Small intestine (tissue), 7 donors: Measurements from ENCODE around the gene RCOR1. TPM values are rescaled to one million over a fixed set of nuclear protein-coding genes. Genes with fewer than 3 reads are reported as not detected.
"Not testable (repeated sequence)": the region's sequence is repeated elsewhere in the genome, so short reads cannot be mapped to it uniquely, and the experiment has no call there.

Experiments
- DNase-seq, 2 donors: peaks; one replicate each; pipeline versions ENCODE4 v3.0.0 to v3.0.0-alpha.2; 2013
- FAIRE-seq: peaks from 2 replicates; lab custom pipeline; 2012; peaks lifted over from hg19 to GRCh38; lab: Jason Lieb, UNC
- H3K27ac ChIP-seq, 3 donors: one replicate each; pipeline ENCODE4 v1.5.1; 2013; ENCODE audit warnings: low read length in 2 of 3, mild to moderate bottlenecking in 2 of 3, control low read depth in 1 of 3, inconsistent platforms in 1 of 3, low read depth in 1 of 3, moderate library complexity in 1 of 3
- H3K27me3 ChIP-seq, 3 donors: one replicate each; pipeline ENCODE4 v1.6.1; 2013; ENCODE audit warnings: low read length in 3 of 3, inconsistent platforms in 1 of 3; ENCODE audit not compliant: control insufficient read depth in 3 of 3, insufficient read depth in 3 of 3
- H3K36me3 ChIP-seq, 3 donors: one replicate each; pipeline ENCODE4 v1.6.1; 2013; ENCODE audit warnings: low read length in 3 of 3, inconsistent platforms in 1 of 3, low read depth in 1 of 3, mild to moderate bottlenecking in 1 of 3, moderate library complexity in 1 of 3; ENCODE audit not compliant: control insufficient read depth in 3 of 3, insufficient read depth in 2 of 3
- H3K4me1 ChIP-seq, 3 donors: one replicate each; pipeline ENCODE4 v1.6.1; 2013; ENCODE audit warnings: low read length in 2 of 3, inconsistent platforms in 1 of 3, low read depth in 1 of 3, mild to moderate bottlenecking in 1 of 3, moderate library complexity in 1 of 3; ENCODE audit not compliant: control insufficient read depth in 3 of 3, insufficient read depth in 2 of 3
- H3K4me3 ChIP-seq, 3 donors: one replicate each; pipeline ENCODE4 v1.5.1; 2013; ENCODE audit warnings: low read length in 3 of 3, control low read depth in 1 of 3, inconsistent platforms in 1 of 3, low read depth in 1 of 3, mild to moderate bottlenecking in 1 of 3, moderate library complexity in 1 of 3
- H3K9me3 ChIP-seq, 2 donors: one replicate each; pipeline ENCODE4 v1.6.1; 2013; ENCODE audit warnings: low read depth in 1 of 2, low read length in 1 of 2; ENCODE audit not compliant: control insufficient read depth in 2 of 2, insufficient read depth in 1 of 2
- WGBS, 3 donors: extraction: QIAGEN DNeasy Blood & Tissue Kit; methylation state at CpG; one replicate each; pipeline ENCODE4 v1.1.7; 2013; 5-methylcytosine and 5-hydroxymethylcytosine counted together
- polyA plus RNA-seq, 4 donors: library from polyadenylated mRNA; stranded (reverse) in 3 of 4; unstranded in 1 of 4; fragments of 200-250 nt in 3 of 4; fragments of 120-200 nt in 1 of 4; gene quantifications; one replicate each; pipeline versions ENCODE4 v1.2.1 to v1.2.3, GENCODE V29; 2013
- donor health status: healthy with polysubstance abuse.
- donor health status: control.
- donor health status: control.
- donor health status: Bipolar disorder and iron deficiency.
- donor health status: healthy.

Gene RCOR1
- polyA plus RNA-seq, 4 donors: 9.2 to 22.6 (median 12.3) TPM

DNA sequence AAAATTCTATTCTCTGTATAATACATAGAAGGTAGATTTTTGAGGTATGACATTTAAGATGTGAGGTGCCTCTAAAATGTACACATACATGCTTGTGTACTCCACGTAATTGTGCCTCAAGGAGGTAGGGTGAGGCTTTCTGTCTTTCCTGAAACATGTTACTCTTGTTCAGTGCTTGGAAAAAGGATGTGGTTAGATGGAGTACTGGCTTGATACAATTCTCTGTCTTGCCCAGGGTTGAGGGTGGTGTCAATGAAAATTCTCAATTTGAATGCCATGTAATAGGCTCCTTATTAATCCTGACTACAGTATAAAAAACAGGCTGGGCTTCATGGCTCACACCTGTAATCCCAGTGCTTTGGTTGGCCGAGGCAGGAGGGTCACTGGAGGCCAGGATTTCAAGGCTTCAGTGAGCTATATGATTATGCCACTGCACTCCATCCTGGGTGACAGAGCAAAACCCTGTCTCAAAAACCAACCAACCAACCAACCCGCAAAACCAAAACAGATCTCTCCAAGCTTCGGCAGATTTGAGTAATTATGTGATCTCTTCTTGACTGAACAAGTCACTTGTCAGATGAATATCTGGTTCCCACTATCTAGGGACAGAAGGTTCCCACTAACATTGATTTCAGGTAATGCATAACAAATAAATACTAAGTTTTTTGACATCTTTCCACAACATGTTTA, 41.6 kb downstream of the RCOR1 start:
- Histone ChIP-seq H3K4me1 (peaks cover 0 to 10% (median 7%) of the 10 kb centered on the region in 3 donors), H3K9me3 (no peaks in the 10 kb centered on the region), H3K4me3 (no peak overlapping the region), H3K27me3 (no peaks in the 10 kb centered on the region), H3K36me3 (peaks cover 0 to 4% (median 0%) of the 10 kb centered on the region in 3 donors), H3K27ac (no peak overlapping the region)
- FAIRE-seq (no peak), DNase-seq (no peak)
- 63 to 66% (median 65%) methylated on average over 4 of the region's 4 CpGs for WGBS, 3 donors

DNA sequence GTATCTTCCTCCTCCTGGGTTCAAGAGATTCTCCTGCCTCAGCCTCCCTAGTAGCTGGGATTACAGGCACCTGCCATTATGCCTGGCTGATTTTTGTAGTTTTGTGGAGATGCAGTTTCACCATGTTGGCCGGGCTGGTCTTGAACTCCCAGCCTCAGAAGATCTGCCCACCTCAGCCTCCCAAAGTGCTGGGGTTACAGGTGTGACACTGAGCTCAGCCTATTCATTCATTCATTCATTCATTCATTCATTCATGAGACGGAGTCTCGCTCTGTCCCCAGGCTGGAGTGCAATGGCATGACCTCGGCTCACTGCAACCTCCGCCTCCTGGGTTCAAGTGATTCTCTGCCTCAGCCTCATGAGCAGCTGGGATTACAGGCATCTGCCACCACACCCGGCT, 47.2 kb downstream of the RCOR1 start:
- H3K4me1 ChIP-seq, DNase-seq, H3K4me3 ChIP-seq, H3K36me3 ChIP-seq, H3K9me3 ChIP-seq, H3K27ac ChIP-seq, FAIRE-seq, H3K27me3 ChIP-seq: not testable (repeated sequence)
- WGBS, 3 donors: 97% methylated on average over 6 of the region's 6 CpGs

DNA sequence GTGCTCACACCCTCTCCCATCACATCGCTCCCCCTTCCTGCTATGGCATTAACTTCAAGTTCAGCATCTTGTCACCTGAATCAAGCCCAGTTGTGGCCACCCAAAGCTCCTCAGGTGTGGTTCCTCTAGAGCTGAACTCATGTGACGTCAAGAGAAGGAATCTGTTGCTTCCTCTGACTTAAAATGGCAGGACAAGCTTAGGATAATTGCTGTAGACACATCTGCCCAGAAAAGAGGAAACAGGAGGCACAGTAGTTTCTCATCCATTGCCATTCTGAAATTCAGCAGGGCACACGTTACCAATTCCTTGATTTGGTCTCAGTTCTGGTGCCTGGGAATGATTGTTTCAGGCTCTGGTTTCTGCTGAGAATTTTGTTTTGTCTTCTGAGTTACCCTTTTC, 52.1 kb downstream of the RCOR1 start:
- peaks cover 0 to 6% (median 0%) of the 10 kb centered on the region in 3 donors for H3K4me1 ChIP-seq
- 84 to 89% (median 88%) methylated on average over 3 of the region's 3 CpGs for WGBS, 3 donors
- H3K36me3 ChIP-seq: no peaks in the 10 kb centered on the region
- H3K27ac ChIP-seq: no peak overlapping the region
- DNase-seq (no peak), FAIRE-seq (no peak)
- H3K27me3 ChIP-seq: no peaks in the 10 kb centered on the region
- no peak overlapping the region for H3K4me3 ChIP-seq
- no peaks in the 10 kb centered on the region for H3K9me3 ChIP-seq

DNA sequence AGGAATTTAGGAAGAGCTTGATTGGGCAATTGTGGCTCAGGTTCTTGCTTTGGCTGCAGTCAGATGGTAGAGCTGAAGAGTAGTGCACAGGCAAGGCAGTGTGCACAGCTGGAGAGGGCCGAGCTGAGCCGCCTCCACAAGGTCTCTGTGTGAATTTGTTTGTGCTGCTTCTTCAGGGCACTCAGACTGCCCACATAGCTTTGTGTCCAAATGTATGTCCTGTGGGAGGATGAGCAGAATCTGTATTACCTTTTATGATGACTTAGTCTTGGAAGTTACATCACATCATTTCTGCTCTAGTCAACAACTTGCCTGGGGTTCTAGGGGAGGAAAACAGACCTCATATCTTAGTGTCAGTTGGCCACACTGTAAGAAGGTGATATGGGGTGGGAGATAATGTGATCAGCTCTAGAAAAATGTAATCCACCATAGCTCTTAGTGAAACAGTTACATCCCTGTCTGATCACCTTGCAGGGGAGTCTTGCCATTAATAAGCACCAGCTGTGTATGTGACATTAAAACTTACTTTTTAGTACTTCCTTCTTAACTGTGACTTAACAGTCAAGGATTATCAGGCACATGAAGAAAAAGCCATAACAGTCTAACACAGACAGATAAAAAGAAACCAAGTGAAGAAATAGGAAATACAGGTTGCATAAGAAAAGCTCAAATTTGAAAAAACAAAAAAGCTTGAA, 53.4 kb downstream of the RCOR1 start:
- no peak for FAIRE-seq
- peaks cover 0 to 6% (median 0%) of the 10 kb centered on the region in 3 donors for H3K4me1 ChIP-seq
- no peaks in the 10 kb centered on the region for H3K36me3 ChIP-seq
- H3K27me3 ChIP-seq: no peaks in the 10 kb centered on the region
- no peak for DNase-seq
- H3K4me3 ChIP-seq: no peak overlapping the region
- H3K9me3 ChIP-seq: no peaks in the 10 kb centered on the region
- no peak overlapping the region for H3K27ac ChIP-seq
- WGBS, 3 donors: 74 to 79% (median 74%) methylated on average over 2 of the region's 2 CpGs

DNA sequence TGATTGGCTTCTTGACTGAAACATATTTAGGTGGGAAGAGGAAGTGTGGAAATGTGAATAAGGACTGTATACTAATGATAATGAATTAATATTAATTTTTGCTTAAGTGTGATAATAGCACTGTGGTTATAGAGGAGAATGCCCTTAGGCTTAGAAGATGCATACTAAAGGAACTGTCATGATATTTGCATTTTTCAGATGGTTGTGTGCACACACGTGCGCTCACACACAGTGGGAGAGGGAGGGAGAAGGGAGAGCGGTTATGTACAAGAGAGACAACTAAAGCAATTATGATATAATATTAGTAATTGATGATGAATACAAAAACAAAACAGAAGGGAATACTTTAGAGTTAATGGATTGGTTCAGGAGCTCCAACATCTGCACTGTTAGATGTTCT, 54.2 kb downstream of the RCOR1 start:
- DNase-seq: no peak
- H3K4me3 ChIP-seq: no peak overlapping the region
- no peaks in the 10 kb centered on the region for H3K9me3 ChIP-seq
- no peak overlapping the region for H3K27ac ChIP-seq
- H3K27me3 ChIP-seq: no peaks in the 10 kb centered on the region
- FAIRE-seq: no peak
- 80 to 89% (median 86%) methylated on average over 3 of the region's 3 CpGs for WGBS, 3 donors
- H3K36me3 ChIP-seq: no peaks in the 10 kb centered on the region
- H3K4me1 ChIP-seq: peaks cover 0 to 7% (median 0%) of the 10 kb centered on the region in 3 donors

DNA sequence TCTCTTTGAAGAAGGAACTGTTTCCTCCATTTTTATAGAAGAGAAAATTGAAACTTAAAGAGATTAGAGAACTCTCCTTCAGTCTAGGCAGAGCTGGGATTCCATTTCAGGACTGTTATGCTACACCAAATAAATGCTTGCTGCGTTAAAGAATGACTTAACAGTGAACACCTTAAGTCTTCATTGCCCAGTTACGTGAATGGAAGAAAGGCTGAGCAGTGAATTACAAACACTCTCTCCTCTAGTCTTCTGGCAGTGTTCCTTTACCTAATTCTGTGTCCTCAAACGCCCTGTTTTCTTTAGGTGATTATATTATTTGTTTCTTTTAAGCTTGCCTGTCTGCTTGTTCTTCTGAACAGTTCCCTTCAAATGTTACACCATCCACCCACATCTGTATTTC, 59.7 kb downstream of the RCOR1 start:
- no peak overlapping the region for H3K4me3 ChIP-seq
- peaks cover 0 to 6% (median 0%) of the 10 kb centered on the region in 3 donors for H3K4me1 ChIP-seq
- peaks cover 0 to 5% of the 10 kb centered on the region in 2 donors for H3K9me3 ChIP-seq
- H3K36me3 ChIP-seq: peaks cover 0 to 4% (median 0%) of the 10 kb centered on the region in 3 donors
- H3K27ac ChIP-seq: no peak overlapping the region
- no peaks in the 10 kb centered on the region for H3K27me3 ChIP-seq
- WGBS, 3 donors: 56 to 72% (median 61%) methylated on average over 3 of the region's 3 CpGs
- DNase-seq: no peak
- FAIRE-seq: no peak

DNA sequence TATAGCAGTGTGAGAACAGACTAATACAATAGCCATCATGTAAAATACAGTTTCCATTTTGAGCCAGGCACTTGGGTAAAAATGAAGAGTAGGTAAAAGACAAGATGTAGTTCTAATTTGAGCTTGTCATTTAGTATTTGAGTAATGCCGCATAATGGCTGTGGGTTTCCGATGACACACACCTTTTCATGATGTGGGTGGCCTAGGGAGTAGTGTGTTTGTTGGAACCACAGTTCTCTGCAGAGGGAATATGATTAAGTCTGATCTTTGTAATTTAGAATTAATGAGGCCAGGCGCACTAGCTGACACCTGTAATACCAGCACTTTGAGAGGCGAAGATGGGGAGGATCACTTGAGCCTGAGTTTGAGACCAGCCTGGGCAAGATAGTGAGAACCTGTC, 61.8 kb downstream of the RCOR1 start:
- no peak for FAIRE-seq
- WGBS, 3 donors: 91 to 93% (median 92%) methylated on average over 4 of the region's 4 CpGs
- no peak for DNase-seq

DNA sequence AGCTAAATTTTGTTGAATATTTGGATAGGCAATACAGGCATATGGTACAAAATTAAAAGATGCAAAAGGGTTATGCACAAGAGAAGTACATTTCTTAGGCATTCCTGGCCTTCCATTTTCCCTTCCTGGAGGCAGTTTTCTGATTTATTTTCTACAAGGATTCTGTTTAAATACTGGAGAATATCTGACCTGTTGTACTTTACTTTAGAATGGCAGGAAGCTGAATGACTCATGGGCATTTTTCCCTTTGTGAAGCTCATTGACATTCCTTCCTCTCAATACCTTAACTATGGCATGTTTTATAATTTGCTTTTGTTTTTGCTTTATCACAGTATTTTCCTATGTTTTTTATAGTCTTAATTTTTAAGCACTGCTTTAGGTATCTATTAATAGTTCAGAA, 62.7 kb downstream of the RCOR1 start:
- DNase-seq (peak in 1 of 2 donors; percentile 31), FAIRE-seq (no peak)
- Histone ChIP-seq H3K27me3 (no peaks in the 10 kb centered on the region), H3K4me3 (no peak overlapping the region), H3K4me1 (peaks cover 0 to 6% (median 0%) of the 10 kb centered on the region in 3 donors), H3K9me3 (peaks cover 0 to 5% of the 10 kb centered on the region in 2 donors), H3K36me3 (peaks cover 0 to 4% (median 0%) of the 10 kb centered on the region in 3 donors), H3K27ac (no peak overlapping the region)

More for the DNA sequence above, 61.8 kb downstream of the RCOR1 start:
- Histone ChIP-seq H3K36me3 (peaks cover 0 to 4% (median 0%) of the 10 kb centered on the region in 3 donors), H3K27ac (peak overlapping the region in 1 of 3 donors; percentile 11), H3K4me1 (peaks cover 0 to 6% (median 0%) of the 10 kb centered on the region in 3 donors), H3K9me3 (peaks cover 0 to 5% of the 10 kb centered on the region in 2 donors), H3K4me3 (no peak overlapping the region), H3K27me3 (no peaks in the 10 kb centered on the region)
